ENCODE measurements around the gene SLC1A7. TPM values are rescaled to one million over a fixed set of nuclear protein-coding genes. Genes with fewer than 3 reads are reported as not detected.

The SLC1A7 gene
- total RNA-seq, 1 experiment from 2014 or later: not detected

GRCh38 chr1:53137729-53138128, 4.7 kb downstream of the SLC1A7 start:
- DNase-seq (ENCODE audit: low read depth, low spot score) (peak; percentile 44), ATAC-seq (peak; percentile 44; the same call in 1 of the 2 replicates)
- intact Hi-C loops (cut with micrococcal nuclease): no loop called here
- RAD21 ChIA-PET (ENCODE audit: low non-redundant PET in 1 of 2, low total read pairs in 2 of 2, uncharacterized antibody in 2 of 2, unreplicated experiment in 2 of 2): no interaction called here
- peaks cover 0 to 7% of the 10 kb centered on the region in 2 experiments; a peak in 1 of 4 replicates for H3K9me3 ChIP-seq (ENCODE audit: control insufficient read depth in 1 of 2, insufficient read depth in 1 of 2, low read depth in 1 of 2, low read length in 2 of 2)
- no TSS peak for BruUV-seq (replicated peaks)
- TF ChIP-seq, protein P1, sequence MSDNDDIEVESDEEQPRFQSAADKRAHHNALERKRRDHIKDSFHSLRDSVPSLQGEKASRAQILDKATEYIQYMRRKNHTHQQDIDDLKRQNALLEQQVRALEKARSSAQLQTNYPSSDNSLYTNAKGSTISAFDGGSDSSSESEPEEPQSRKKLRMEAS (IDR thresholded peaks at IDR 0.05): 0 out of 2 replicates have a peak, but pooled peaks have one; percentile 19
- TF ChIP-seq EZH2 (IDR thresholded peaks at IDR 0.05) (no peak), RAD21 (IDR thresholded peaks at IDR 0.05; ENCODE audit: low read depth) (peak; percentile 29; the same call in 1 of the 2 replicates), EGR1 (IDR thresholded peaks at IDR 0.05; ENCODE audit: low read depth) (no peak), TCF7L2 (IDR thresholded peaks at IDR 0.05; ENCODE audit: borderline replicate concordance, extremely low read depth, insufficient read depth, insufficient read length) (no peak), FOSL1 (IDR thresholded peaks at IDR 0.05; ENCODE audit: low read depth) (no peak), CBX3 (IDR thresholded peaks at IDR 0.05; ENCODE audit: low read depth) (peak; percentile 100), ELF1 (IDR thresholded peaks at IDR 0.05; ENCODE audit: borderline replicate concordance, low read depth) (no peak)
- TF ChIP-seq, protein P2, sequence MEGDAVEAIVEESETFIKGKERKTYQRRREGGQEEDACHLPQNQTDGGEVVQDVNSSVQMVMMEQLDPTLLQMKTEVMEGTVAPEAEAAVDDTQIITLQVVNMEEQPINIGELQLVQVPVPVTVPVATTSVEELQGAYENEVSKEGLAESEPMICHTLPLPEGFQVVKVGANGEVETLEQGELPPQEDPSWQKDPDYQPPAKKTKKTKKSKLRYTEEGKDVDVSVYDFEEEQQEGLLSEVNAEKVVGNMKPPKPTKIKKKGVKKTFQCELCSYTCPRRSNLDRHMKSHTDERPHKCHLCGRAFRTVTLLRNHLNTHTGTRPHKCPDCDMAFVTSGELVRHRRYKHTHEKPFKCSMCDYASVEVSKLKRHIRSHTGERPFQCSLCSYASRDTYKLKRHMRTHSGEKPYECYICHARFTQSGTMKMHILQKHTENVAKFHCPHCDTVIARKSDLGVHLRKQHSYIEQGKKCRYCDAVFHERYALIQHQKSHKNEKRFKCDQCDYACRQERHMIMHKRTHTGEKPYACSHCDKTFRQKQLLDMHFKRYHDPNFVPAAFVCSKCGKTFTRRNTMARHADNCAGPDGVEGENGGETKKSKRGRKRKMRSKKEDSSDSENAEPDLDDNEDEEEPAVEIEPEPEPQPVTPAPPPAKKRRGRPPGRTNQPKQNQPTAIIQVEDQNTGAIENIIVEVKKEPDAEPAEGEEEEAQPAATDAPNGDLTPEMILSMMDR (IDR thresholded peaks at IDR 0.05 in 2 of 3, conservative IDR thresholded peaks at IDR 0.05 in 1 of 3; ENCODE audit: borderline replicate concordance in 1 of 3, insufficient read depth in 1 of 3, low read depth in 2 of 3, low read length in 2 of 3): peak; percentile 36 to 64 (median 52); a peak in 5 of 6 replicates
- TF ChIP-seq, protein P3, sequence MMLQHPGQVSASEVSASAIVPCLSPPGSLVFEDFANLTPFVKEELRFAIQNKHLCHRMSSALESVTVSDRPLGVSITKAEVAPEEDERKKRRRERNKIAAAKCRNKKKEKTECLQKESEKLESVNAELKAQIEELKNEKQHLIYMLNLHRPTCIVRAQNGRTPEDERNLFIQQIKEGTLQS (IDR thresholded peaks at IDR 0.05): no peak
- POLR2A ChIA-PET: no interaction called here
- H4K20me1 ChIP-seq (ENCODE audit: insufficient read depth): no peaks in the 10 kb centered on the region
- H3K9ac ChIP-seq (ENCODE audit: low read length): no peak overlapping the region
- H3K79me2 ChIP-seq (ENCODE audit: insufficient read depth, low read length): no peaks in the 10 kb centered on the region
- H3K27me3 ChIP-seq (ENCODE audit: insufficient read depth, low read length): no peaks in the 10 kb centered on the region
- no peak overlapping the region for H3K4me3 ChIP-seq (replicated peaks in 1 of 2; ENCODE audit: low read depth in 1 of 2, low read length in 2 of 2)
- no peaks in the 10 kb centered on the region for H3K4me1 ChIP-seq (ENCODE audit: control insufficient read depth in 1 of 2, insufficient read depth in 2 of 2, low read length in 2 of 2)
- H3K27ac ChIP-seq (ENCODE audit: low read depth, low read length): no peak overlapping the region
- CTCF ChIA-PET: no interaction called here
- H2AFZ ChIP-seq (ENCODE audit: low read depth, low read length, poor library complexity, severe bottlenecking): no peak overlapping the region
- no peaks in the 10 kb centered on the region for H3K36me3 ChIP-seq (ENCODE audit: control insufficient read depth in 1 of 2, insufficient read depth in 2 of 2, low read length in 2 of 2)
- no peak overlapping the region for H3K4me2 ChIP-seq (ENCODE audit: low read length)
- no peaks in the 10 kb centered on the region for H3K9me2 ChIP-seq (ENCODE audit: insufficient read depth)

Measured in HCT116 (cell line).